ENCODE data around the gene PSD2.

GRCh38 chr5:139751236-139751635, 44.4 kb upstream of the PSD2 start:
- no peak for TF ChIP-seq EZH2phosphoT487 (IDR thresholded peaks at IDR 0.05; ENCODE audit: insufficient read depth, low read depth)
- no peak for TF ChIP-seq EZH2 (IDR thresholded peaks at IDR 0.05; ENCODE audit: insufficient read depth, poor library complexity, severe bottlenecking)

Measured in GM23248 (cell line).